ENCODE data around the gene ZDHHC20.
"Not testable (repeated sequence)": the region's sequence is repeated elsewhere in the genome, so short reads cannot be mapped to it uniquely, and the experiment has no call there.

ZDHHC20 gene

DNA sequence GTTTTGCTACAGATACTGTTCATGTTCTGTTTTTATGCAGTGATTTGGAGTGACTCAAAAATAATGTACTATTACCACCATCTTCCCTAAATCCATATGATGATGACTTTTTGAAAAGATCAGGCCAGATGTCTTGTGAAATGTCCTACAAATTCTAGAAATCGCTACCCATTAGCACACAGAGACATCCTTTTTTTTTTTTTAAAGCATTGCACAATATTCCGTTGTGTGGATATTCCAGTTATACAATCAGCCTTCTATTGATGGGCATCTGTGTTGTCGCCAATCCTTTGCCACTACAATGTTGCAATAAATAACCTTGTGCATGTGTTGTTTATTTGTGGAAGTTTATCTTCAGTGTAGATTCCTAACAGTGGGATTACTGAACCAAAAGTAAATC lies 24.5 kb downstream of the ZDHHC20 start:
- no peak for DNase-seq

DNA sequence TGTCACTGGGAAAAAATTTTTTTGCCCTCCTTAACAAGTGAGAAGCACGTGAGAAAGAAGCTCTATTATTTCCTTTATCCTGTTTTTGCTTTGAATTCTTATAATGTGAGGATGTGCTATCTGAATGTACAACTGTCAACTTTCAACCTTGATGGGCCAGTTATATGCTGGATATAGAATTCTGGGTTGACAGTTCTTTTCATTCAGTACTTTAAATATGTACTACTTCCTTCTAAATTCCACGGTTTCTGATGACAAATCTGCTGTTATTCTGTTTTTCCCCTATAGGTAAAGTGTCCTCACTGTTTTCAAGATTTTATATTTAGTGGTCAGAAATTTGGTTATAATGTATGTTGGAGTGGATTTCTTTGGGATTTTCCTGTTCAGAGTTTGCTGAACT lies 29.9 kb downstream of the ZDHHC20 start:
- DNase-seq = no peak

DNA sequence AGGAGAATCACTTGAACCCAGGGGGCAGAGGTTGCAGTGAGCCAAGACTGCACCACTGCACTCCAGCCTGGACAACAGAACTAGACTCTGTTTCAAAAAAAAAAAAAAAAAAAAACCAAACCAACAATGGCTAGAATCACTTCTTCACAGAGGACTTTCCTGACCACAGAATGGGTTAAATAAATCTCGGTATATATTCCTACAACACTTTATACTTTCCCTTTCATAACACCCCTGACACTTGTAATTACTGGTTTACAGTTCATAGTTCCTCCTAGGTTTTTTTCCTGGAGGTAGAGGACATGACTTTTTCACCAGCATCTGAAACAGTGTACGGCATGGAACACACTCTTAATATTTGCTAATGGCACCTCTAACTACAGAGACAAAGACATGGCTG lies 31.4 kb downstream of the ZDHHC20 start:
- no peak for DNase-seq

- no peak for DNase-seq
Measured at GRCh38 chr13:21426238-21426637, 32.9 kb downstream of the ZDHHC20 start.

DNA sequence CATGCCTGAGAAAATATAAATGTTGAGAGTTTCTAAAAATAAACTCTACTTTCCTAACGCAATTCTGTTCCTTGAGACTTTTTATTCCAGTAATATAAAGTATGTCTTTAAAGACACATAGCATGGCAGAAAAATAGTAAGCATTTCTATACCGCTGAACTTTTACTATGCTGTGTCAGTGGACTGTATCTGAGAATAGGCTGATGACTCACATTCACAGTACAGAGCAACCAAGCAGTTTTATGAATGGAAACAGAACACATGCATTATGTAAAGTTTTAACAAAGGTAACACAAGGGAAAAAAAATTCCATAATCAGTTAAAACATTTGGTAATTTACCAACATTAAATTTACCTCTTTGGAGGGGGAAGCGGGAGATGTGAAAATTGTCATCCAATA lies 38.4 kb downstream of the ZDHHC20 start:
- no peak for DNase-seq

GRCh38 chr13:21413013-21413412 lies 46.1 kb downstream of the ZDHHC20 start:
- no peak for DNase-seq

DNA sequence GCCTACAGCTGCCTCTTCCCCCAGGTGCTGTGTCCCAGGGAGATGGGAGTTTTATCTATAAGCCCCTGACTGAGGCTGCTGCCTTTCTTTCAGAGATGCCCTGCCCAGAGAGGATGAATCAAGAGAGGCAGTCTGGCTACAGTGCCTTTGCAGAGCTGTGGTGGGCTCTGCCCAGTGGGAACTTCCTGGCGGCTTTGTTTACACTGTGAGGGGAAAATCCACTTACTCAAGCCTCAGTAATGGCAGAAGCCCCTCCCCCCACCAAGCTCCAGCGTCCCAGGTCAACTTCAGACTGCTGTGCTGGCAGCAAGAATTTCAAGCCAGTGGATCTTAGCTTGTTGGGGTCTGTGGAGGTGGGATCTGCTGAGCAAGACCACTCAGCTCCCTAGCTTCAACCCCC lies 48.6 kb downstream of the ZDHHC20 start:
- not testable (repeated sequence) for DNase-seq

DNA sequence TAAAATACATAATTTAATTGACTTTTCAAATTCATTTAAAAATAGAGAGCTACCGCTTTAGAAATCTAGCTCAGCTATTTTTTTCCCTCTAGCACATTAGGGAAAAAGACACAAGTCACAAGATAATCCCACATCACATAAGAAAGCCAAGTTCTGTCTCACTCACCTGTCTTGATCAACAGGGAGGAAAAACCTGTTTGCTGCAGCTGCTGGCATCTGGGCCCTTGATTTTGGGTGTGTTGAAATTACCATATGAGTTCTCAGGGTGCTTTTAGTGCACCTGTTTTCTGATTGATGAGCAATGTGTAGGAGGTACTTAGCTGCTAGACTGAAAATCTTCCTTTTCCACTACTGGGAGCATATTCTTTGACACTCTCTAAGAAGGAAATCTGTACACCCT lies 53.8 kb downstream of the ZDHHC20 start:
- no peak for DNase-seq

DNA sequence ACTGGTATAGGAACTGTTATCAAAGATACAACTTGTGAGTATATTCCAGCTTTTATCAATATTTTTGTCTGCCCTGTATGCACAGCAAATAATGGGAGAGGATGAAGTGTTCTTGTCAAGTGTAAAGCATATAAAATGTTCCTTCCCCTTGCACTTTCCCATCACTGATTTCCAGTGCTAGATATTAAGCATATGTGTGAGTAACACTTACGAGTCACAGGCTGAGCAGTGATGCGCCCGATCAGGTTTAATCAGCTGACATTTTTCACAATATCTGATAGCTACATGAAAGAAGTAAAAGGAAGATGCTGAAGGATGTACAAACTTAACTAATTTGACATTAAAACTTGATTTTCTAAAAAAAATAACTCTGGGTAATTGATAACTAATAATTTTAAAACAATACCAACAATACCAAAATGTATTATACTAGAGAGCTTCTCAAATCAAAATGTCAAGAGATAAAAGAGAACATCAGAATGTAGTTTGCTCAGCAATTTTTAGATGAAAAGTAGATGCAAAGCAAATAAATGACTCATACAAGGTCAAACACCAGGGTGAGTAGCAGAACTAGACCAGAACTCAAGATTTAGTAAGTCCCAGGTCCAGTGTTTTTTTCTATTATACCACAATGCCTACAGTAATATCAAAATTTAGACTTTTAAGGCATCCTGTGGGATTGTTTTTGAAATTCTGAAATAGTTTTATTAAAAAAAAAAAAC lies 56.4 kb downstream of the ZDHHC20 start:
- DNase-seq = peak; percentile 19

DNA sequence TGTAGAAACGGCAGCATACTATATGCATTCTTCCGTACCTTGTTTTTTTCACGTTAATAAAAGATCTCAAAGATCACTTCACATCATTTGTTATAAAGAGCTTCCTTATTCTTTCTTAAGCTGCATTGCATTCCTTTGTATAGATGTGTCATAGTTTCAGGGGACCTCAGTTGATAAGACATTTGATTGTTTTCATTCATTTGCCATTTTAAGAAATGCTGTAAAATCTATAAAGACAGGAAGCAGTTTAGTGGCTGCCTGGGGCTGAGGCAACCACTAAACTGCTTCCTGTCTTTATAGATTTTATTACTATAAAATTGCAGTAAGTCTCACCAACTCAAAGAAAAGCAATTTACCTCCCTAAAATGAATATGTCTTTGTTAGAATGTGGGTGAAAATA lies 59.4 kb downstream of the ZDHHC20 start:
- peak; percentile 35 for DNase-seq

DNA sequence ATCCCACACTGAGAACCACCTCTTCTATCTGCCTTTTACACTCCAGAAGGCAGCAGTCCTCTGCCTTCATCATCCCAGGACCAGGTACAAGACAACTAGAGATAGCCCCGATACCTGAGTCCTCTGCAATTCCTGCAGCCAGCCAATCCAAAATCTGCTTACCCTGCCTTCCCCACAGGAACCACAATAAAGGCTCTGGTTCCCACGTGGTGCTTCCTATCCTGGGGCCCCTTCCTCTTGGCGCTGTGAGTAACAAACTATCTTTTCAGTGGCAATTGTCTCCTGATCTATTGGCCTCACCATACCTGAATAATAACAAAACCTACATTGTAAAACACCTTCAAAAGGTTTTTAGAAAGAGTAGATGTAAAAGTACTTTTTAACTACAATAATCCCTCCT lies 63.1 kb downstream of the ZDHHC20 start:
- peak; percentile 37 for DNase-seq

DNA sequence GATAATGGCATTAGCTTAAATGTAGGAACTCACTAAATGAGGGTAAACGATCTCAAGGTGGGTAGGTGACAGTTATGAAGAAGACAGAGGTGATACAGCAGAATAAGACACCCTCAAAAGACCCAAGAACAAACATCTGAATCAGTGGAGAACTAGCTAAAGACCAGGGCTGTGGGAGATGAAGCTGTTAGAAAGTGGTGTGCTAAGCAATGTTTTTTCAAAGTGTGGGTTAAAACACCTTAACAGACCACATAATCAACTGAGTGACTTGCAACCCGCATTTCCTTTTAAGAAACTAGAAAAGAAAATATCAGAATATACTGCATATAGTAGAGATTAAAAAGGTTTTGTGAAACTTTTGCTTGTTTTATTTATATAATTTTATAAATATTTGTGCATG lies 70.0 kb downstream of the ZDHHC20 start:
- DNase-seq = no peak

DNA sequence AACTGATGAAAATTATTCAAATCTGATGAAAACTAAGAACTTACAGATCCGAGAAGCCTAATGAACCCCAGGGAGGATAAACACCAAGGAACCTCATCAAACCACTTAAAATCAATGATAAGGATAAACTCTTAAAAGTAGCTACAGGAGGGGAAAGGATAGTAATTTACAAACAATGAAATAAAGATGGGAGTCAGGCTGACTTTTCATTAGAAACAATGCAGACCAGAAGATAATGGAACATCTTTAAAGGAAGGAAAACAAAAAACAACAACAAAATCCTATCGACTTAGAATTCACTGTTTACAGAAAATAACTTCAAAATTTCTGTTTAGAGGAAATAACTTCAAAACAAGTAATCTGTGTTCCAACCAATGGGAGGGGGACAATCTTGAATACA lies 73.4 kb downstream of the ZDHHC20 start:
- DNase-seq = no peak

DNA sequence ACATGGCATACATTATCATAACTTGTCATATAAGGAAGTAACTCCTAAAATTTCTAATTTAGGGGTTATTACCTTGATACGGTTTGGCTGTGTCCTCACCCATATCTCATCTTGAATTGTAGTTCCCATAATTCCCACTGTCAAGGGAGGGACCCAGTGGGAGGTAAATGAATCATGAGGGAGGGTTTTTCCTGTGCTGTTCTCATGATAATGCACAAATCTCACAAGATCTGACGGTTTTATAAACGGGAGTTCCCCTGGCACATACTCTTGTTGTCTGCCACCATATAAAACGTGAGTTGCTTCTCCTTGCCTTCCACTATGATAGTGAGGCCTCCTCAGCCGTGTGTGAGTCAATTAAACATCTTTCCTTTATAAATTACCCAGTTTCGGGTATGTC lies 76.0 kb downstream of the ZDHHC20 start:
- no peak for DNase-seq

DNA sequence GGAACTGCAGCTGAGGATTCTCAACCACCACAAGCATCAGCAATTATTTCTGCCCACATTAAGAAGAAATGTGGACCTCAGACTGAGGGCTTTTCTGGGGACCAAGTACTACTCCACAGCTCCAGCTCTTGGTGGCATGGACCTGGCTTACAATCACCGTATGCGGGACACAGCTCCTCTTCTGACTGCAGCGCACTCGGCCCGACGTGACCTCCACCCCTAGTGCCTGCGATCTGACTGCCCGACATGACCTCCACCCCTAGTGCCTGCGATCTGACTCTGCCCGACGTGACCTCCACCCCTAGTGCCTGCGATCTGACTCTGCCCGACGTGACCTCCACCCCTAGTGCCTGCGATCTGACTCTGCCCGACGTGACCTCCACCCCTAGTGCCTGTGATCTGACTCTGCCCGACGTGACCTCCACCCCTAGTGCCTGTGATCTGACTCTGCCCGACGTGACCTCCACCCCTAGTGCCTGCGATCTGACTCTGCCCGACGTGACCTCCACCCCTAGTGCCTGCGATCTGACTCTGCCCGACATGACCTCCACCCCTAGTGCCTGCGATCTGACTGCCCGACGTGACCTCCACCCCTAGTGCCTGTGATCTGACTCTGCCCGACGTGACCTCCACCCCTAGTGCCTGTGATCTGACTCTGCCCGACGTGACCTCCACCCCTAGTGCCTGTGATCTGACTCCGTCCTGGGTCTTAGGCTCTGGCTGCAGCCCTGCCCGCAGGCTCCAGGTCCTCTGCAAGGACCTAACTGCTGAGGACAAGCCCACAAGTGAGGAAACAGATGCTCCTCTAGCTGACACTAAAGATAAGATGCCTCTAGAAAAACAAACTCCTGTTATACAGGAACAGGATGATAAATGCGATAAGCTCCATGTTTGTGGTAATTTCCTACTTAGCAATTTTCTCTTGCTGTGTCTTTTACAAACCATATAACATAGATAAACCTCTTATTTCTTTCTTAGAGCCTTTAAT lies 81.8 kb downstream of the ZDHHC20 start:
- DNase-seq = not testable (repeated sequence)

GRCh38 chr13:21372530-21372929 lies 86.6 kb downstream of the ZDHHC20 start:
- no peak for DNase-seq

DNA sequence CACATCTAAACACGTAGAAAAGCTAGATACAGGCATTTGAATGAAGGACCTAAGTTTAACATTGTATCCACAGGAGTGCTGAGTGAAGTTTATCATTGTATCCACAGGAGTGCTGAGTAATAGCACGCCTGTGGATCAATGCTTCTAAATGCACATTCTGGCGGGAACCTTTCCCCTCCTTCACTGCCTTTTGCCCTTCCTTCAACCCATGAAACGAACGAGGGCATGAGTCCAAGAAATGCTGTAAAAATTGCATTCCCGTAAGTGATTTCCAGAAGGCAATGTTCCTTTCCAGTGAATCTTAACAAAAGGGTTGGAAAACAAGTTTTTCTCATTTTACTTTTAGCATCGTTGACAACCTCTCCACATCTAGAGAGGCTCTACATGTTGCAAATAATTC lies 88.1 kb downstream of the ZDHHC20 start:
- DNase-seq = no peak

DNA sequence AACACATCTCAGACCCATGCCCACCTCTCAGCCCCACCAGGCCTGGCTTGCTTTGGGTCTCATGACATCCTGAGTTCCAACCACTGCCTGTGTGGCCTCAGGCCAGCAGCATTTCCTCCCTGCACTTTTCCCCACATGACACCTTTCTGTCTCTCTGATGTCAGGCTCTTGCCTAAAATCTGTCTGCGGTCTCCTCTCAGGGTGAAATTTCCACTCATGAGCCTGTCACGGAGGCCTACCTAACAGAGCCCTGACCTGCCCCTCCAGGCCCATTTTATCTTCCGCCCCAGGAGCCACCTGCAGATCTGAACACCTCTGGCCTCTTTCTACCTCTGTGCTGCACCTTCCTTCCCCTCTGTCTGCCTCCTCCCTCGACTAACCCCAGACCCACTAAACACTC lies 93.5 kb downstream of the ZDHHC20 start:
- DNase-seq = peak; percentile 4

GRCh38 chr13:21364916-21365315 lies 94.2 kb downstream of the ZDHHC20 start:
- no peak for DNase-seq

DNA sequence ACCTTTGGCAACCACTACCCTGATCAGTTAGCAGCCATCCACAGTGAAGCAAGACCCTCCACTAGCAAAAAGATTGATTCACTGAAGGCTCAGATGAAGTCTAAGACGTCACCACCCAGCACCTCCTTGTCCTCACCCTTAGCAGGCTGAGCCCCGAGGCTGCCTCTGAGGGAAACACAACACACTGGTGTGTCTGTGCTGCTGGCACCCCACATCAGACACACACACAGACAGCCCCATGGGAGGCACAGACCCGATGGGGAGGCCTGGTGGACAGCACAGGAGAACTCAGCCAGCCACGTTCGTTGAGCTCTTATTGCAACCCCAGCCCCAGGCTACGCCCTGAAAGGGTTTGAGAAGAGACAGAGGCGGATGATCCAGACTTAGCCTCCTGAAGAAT lies 94.7 kb downstream of the ZDHHC20 start:
- DNase-seq = no peak

DNA sequence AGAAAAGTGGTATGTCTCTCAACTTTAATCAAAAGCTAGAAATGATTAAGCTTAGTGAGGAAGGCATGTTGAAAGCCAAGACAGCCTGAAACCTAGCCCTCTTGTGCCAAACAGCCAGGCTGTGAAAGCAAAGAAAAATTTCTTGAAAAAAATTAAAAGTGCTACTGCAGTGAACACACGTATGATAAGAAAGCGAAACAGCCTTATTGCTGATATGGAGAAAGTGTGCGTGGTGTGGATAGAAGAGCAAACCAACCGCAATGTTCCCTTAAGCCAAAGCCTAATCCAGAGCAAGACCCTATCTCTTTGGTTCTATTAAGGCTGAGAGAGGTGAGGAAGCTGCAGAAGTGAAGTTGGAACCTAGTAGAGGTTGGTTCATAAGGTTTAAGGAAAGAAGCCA lies 96.4 kb downstream of the ZDHHC20 start:
- DNase-seq = no peak

GRCh38 chr13:21361706-21362105 lies 97.4 kb downstream of the ZDHHC20 start:
- no peak for DNase-seq

DNA sequence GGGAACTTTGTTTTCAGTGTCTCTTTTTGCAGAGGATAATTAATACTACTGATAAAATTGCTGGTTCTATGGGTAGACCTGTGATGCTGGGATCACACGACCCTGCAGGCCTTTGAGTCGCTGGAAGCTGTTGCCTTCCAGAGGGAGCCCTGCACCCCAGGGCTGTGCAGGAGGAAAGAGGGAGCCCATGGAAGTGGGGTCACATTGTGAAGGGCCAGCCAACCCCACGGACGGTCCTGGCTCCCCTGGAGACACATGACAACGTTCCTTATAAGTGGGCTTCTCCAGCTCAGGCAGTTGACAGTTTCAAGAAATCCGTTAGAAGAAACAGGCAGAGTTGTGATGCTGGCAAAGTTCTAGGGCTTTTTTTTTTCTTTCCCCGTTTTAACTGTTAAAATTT lies 98.0 kb downstream of the ZDHHC20 start:
- no peak for DNase-seq

- DNase-seq = no peak
Measured at GRCh38 chr13:21360463-21360862, 98.6 kb downstream of the ZDHHC20 start.
